Stimulated activated naive CD8-positive, alpha-beta T cell treated with anti-CD3 and anti-CD28 coated beads, Interleukin-15, amount 100 ng/mL, for 72 hours (primary cell): ENCODE data around the gene MAOB.
A peak's percentile ranks its signal among the peaks of the same experiment; 100 is the strongest.
"Not testable (repeated sequence)": the region's sequence is repeated elsewhere in the genome, so short reads cannot be mapped to it uniquely, and the experiment has no call there.

ENCODE experiments used
- ATAC-seq: fragments of 150-1000 bp; cut with Tn5 transposase; 2 replicates; pipeline ENCODE4 v1.10.0; 2021; ENCODE audit warnings: mild to moderate bottlenecking, moderate library complexity
- DNase-seq, 2 donors: peaks; one replicate each; pipeline ENCODE4 v3.0.0; 2021 to 2022
- H3K27ac Mint-ChIP-seq, 2 donors: one replicate each; pipeline ENCODE4 v1.8.0; 2022; ENCODE audit warnings: mild to moderate bottlenecking in 2 of 2, mixed read lengths in 2 of 2, moderate library complexity in 2 of 2
- H3K27me3 Mint-ChIP-seq: one replicate; pipeline ENCODE4 v1.8.0; 2022; ENCODE audit warnings: mixed read lengths
- H3K4me1 Mint-ChIP-seq: one replicate; pipeline ENCODE4 v1.8.0; 2022; ENCODE audit warnings: mild to moderate bottlenecking, mixed read lengths
- H3K4me3 Mint-ChIP-seq, 2 donors: one replicate each; pipeline ENCODE4 v1.8.0; 2022; ENCODE audit warnings: mild to moderate bottlenecking in 2 of 2, mixed read lengths in 2 of 2, moderate library complexity in 1 of 2
- H3K9me3 Mint-ChIP-seq, 2 donors: one replicate each; pipeline ENCODE4 v1.8.0; 2022; ENCODE audit warnings: mixed read lengths in 2 of 2

Gene MAOB

DNA sequence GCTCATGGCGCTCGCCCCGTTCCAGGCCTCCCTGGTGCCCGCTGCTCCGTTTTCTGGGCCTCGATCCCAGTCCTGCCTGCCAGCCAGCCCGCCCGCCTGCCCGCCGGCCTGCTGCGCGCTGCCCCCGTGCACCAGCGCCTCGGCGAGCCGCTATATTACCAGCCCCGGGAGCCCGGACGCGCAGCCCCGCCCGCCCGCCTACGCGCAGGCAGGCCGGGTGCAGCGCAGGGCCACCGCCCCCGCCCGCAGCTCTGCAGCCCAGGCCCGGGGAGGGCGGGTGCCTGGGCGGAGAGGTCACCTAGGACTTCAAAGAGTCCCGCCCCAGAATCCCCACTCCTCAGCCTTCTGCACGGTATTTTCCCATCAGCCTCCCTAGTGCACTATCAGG is at the start of gene MAOB:
TSS of gene MAOB (minus strand) at position 157 of the 388 bp plus-strand sequence. CDS start at position 6, 151 bp downstream.
- ATAC-seq (peak; percentile 67), DNase-seq (peak; percentile 12 to 25)
- Mint-ChIP-seq H3K27me3 (peaks cover 20% of the 10 kb centered on the region), H3K4me1 (no peaks in the 10 kb centered on the region), H3K27ac (no peak within 1 kb of the TSS), H3K4me3 (peak within 1 kb of the TSS; percentile 12 to 24), H3K9me3 (no peaks in the 10 kb centered on the region)

- peaks cover 17% of the 10 kb centered on the region for H3K27me3 Mint-ChIP-seq
- H3K9me3 Mint-ChIP-seq, ATAC-seq, H3K27ac Mint-ChIP-seq, DNase-seq, H3K4me3 Mint-ChIP-seq, H3K4me1 Mint-ChIP-seq: not testable (repeated sequence)
Observed at GRCh38 chrX:43922032-43922431, 39.8 kb upstream of the MAOB start.

- H3K27me3 Mint-ChIP-seq, H3K9me3 Mint-ChIP-seq, H3K4me3 Mint-ChIP-seq, H3K27ac Mint-ChIP-seq, H3K4me1 Mint-ChIP-seq, ATAC-seq, DNase-seq: not testable (repeated sequence)
Observed at GRCh38 chrX:43910772-43911171, 28.5 kb upstream of the MAOB start.

- H3K4me1 Mint-ChIP-seq, result no peaks in the 10 kb centered on the region
- ATAC-seq (no peak), DNase-seq (no peak)
Observed at GRCh38 chrX:43910012-43910411, 27.8 kb upstream of the MAOB start.

DNA sequence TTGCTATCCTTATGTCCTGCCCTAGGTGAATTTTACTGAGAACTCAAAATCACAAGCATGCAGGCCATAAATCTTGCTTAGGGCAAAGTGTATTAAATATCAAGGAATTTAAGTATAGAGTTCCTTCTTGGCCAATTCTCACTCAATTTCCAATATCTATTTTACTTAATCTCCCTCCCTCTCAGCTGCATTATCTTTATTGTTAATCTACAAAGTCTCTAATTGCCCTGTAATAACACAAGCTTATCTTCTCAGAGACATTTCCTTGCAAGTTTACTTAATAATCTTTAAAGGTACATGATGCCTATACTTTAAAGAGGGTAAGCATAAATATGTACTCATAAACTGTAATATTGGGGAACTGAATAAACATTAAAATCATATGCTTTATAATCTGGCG is 26.9 kb upstream of the MAOB start:
- H3K4me1 Mint-ChIP-seq, result no peaks in the 10 kb centered on the region
- H3K9me3 Mint-ChIP-seq, result no peaks in the 10 kb centered on the region
- no peak for ATAC-seq
- no peak overlapping the region for H3K4me3 Mint-ChIP-seq
- no peaks in the 10 kb centered on the region for H3K27me3 Mint-ChIP-seq
- H3K27ac Mint-ChIP-seq, result no peak overlapping the region
- DNase-seq, result no peak

More at GRCh38 chrX:43910012-43910411, 27.8 kb upstream of the MAOB start:
- no peak overlapping the region for H3K4me3 Mint-ChIP-seq
- H3K27ac Mint-ChIP-seq, result no peak overlapping the region
- no peaks in the 10 kb centered on the region for H3K27me3 Mint-ChIP-seq
- no peaks in the 10 kb centered on the region for H3K9me3 Mint-ChIP-seq

DNA sequence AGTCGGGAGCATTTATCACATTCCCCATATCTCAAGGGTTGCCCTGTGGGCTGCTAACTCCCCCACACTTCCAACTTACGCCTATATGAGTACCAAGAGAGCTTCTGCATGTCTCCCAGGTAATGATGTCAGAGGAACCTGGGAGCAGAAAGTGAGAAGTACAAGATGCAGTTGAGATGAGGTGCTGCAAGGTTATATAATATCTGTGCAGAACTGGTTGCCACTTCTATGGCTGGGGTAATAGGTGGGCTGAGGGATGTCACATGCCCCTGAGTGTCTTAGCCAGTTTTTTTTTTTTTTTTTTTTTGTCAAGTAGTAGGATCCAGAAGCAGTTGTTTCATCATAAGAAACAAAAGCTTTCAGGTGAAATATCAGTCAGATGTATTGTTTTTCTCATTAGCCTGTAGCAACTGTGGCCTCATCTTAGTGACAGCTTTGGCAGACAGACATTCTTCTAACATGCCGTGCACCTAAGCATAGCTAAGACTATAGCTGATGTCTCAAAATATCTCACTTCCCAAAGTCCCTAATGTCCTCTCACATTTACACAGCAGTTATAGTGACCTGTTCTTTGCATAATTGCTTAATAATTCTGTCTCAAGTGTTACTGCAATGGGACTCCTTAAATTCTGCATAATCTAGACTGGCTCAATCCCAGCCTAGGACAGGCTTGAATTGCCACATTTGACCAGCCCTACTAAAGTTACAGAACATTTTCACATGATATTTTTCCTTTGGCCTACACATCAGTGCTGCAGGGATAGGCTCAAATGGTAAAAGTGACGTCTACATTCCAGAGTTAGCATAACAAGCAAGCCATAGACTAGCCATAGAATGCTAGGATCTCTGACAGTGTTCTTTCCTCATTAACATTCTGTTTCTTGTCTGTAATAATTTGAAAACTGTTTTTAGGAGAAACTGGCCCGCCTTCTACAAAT is 17.9 kb upstream of the MAOB start:
- ATAC-seq (no peak), DNase-seq (no peak)
- H3K27me3 Mint-ChIP-seq, result no peaks in the 10 kb centered on the region
- H3K4me1 Mint-ChIP-seq, result no peaks in the 10 kb centered on the region
- H3K27ac Mint-ChIP-seq, result no peak overlapping the region
- no peak overlapping the region for H3K4me3 Mint-ChIP-seq
- H3K9me3 Mint-ChIP-seq, result no peaks in the 10 kb centered on the region

DNA sequence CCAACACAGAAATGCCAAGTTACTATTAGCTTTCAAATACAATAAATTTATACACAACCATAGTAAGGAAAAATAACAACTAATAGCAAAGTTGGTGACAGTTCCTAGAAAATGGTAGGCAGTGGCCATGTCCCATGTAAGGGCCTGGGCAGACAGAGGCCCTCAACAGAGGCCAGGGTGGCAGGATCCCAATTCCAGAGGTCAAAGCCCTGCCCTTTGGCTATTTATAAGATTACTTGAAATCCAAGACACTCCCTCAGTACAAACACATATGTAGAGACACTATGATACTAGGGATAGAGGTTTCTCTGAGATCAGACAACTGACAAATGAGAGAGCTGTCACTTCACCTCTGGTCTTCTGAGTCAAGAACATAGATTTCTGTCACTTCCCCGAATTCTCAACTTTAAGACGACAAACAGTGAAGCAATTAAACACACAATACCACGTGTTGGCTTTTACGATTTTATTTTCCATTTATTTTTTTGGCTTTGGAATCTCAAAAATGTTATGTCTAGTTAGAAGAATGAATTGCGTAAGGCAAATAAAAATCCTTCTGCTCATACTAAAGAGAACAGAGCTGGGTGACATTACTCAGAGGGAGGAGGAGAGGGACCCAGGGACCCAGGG is 16.3 kb upstream of the MAOB start:
- Mint-ChIP-seq H3K9me3 (no peaks in the 10 kb centered on the region), H3K27ac (no peak overlapping the region), H3K4me3 (no peak overlapping the region), H3K27me3 (no peaks in the 10 kb centered on the region), H3K4me1 (no peaks in the 10 kb centered on the region)
- ATAC-seq, result no peak
- no peak for DNase-seq

GRCh38 chrX:43897290-43897689 is 15.0 kb upstream of the MAOB start:
- H3K27ac Mint-ChIP-seq, result no peak overlapping the region
- no peak overlapping the region for H3K4me3 Mint-ChIP-seq
- H3K27me3 Mint-ChIP-seq, result no peaks in the 10 kb centered on the region
- no peaks in the 10 kb centered on the region for H3K9me3 Mint-ChIP-seq
- H3K4me1 Mint-ChIP-seq, result no peaks in the 10 kb centered on the region
- no peak for DNase-seq
- ATAC-seq, result no peak

- DNase-seq (no peak), ATAC-seq (no peak)
- H3K4me1 Mint-ChIP-seq, result no peaks in the 10 kb centered on the region
- H3K27me3 Mint-ChIP-seq, result peaks cover 7% of the 10 kb centered on the region
- H3K4me3 Mint-ChIP-seq, result no peak overlapping the region
- no peaks in the 10 kb centered on the region for H3K9me3 Mint-ChIP-seq
- H3K27ac Mint-ChIP-seq, result no peak overlapping the region
Observed at GRCh38 chrX:43892336-43892870, 10.2 kb upstream of the MAOB start.

- ATAC-seq, result no peak
- peaks cover under 1% of the 10 kb centered on the region for H3K27me3 Mint-ChIP-seq
- H3K9me3 Mint-ChIP-seq, result no peaks in the 10 kb centered on the region
- H3K27ac Mint-ChIP-seq, result no peak overlapping the region
- H3K4me1 Mint-ChIP-seq, result no peaks in the 10 kb centered on the region
- no peak for DNase-seq
- no peak overlapping the region for H3K4me3 Mint-ChIP-seq
Observed at GRCh38 chrX:43885617-43886016, 3.4 kb upstream of the MAOB start.

DNA sequence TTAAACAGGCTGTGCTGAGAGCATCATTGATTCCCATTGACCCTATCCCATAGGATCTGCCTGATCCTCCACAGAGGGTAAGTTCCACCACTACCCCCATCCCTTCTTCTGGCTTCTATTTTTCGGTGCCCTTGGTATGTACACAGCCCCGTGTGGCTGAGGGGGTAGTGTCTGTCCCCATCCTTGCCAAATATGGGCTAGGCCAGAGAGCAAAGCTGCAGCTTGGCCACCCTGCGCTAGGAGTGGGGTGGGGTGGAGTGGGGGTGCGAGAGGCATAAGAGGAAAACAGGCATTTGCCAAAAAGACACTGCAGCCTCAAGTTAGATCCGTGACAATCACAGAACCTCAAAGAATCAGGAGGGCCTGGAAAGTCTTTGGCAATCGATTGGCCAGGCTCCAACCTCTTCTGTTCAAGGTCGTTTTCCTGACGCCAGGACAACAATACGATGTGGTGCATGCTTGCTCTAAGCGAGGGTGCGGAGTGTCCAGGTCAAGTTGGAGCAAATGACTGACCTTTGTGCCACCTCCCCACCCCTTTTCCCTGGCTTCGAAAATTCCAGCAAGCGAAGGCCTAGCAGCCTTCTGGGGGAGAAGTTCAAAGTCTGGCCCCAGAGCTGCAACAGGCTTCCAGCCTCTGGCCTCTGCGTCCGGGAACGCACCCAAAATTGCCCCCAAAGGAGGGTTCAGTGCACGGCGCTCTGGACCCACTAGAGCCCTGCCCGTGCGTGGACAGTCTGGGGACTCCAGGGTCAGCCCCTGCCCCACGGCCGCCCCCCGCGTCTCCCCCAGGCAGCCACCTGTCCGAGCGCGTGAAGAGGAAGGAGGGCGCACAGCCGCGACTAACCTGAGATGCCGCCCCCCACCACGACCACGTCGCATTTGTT is 598 bp downstream of the MAOB start:
- DNase-seq (no peak), ATAC-seq (no peak)
- no peaks in the 10 kb centered on the region for H3K4me1 Mint-ChIP-seq
- no peak overlapping the region for H3K27ac Mint-ChIP-seq
- H3K4me3 Mint-ChIP-seq, result peak overlapping the region in 1 of 2 donors; percentile 24
- H3K27me3 Mint-ChIP-seq, result peaks cover 20% of the 10 kb centered on the region
- H3K9me3 Mint-ChIP-seq, result no peaks in the 10 kb centered on the region

DNA sequence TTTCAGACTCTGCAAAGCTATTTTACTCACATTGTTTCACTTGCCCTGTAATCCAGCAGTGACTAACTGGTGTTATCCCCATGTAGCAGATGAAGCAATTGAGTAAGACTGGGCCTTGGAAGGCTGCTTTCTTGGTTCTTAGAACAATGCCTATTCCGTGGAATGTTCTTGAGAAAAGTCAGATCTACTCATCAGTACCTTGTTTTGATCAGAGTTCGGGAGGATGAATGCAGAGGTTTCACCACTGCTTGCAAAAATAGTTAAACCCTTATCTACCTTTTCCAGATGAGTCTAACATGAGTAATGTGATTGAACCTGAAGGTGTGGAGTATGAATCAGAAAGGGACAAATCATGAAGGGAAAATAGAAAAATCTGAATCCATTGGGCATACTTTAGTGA is 1.8 kb downstream of the MAOB start:
- ATAC-seq, result no peak
- DNase-seq, result no peak
- Mint-ChIP-seq H3K27ac (no peak overlapping the region), H3K9me3 (no peaks in the 10 kb centered on the region), H3K4me1 (no peaks in the 10 kb centered on the region), H3K27me3 (peaks cover 20% of the 10 kb centered on the region), H3K4me3 (no peak overlapping the region)

DNA sequence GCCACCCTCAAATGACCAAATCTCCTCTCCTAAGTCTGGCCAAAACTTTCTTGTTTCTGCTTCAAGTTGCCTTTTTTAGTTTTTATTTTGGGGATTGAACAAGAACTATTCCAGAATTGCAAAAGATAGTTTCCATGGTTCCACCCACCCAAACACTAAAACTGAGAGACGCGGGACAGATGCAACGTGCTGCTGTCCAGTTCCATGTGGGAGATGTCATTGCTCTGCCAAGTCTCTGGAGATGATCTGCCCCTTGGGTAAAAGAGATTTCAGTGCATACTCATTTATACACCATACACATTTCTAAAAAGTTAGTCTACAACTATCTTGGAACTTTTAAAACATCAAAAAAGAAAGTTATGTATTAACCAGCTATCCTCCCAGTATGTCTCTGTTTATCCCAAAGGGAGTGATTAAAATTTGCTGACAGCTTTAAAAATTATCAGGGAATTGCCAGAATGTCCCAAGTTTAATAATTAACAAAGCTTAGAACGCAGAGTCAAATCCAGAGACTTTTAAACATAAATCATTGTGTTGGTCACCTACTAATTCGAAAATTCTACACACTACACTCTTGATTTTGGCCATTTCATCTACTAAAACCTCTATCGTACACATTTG is 3.2 kb downstream of the MAOB start:
- DNase-seq (no peak), ATAC-seq (no peak)
- Mint-ChIP-seq H3K27me3 (peaks cover 20% of the 10 kb centered on the region), H3K27ac (no peak overlapping the region), H3K4me3 (no peak overlapping the region), H3K9me3 (no peaks in the 10 kb centered on the region), H3K4me1 (no peaks in the 10 kb centered on the region)

GRCh38 chrX:43876680-43877079 is 5.6 kb downstream of the MAOB start:
- H3K4me3 Mint-ChIP-seq, result no peak overlapping the region
- peaks cover 20% of the 10 kb centered on the region for H3K27me3 Mint-ChIP-seq
- ATAC-seq, result no peak
- no peak overlapping the region for H3K27ac Mint-ChIP-seq
- H3K4me1 Mint-ChIP-seq, result no peaks in the 10 kb centered on the region
- no peak for DNase-seq
- H3K9me3 Mint-ChIP-seq, result no peaks in the 10 kb centered on the region
